KMS-11 (cell line): Measurements from ENCODE around the gene GARIN5B.

Experiments used
- H2AFZ ChIP-seq: fragments of 200-600 bp; sonication (generic); 2 replicates; pipeline ENCODE4 v1.6.1; 2016; ENCODE audit warnings: antibody characterized with exemption, mixed run types, low read depth
- H3K27ac ChIP-seq: fragments of 200-600 bp; sonication (generic); 2 replicates; pipeline ENCODE4 v1.6.1; 2016; ENCODE audit warnings: mild to moderate bottlenecking, mixed run types
- H3K27me3 ChIP-seq: fragments of 200-600 bp; sonication (generic); 2 replicates; pipeline ENCODE4 v1.6.1; 2017; ENCODE audit warnings: mild to moderate bottlenecking, low read depth, mixed run types, moderate library complexity; ENCODE audit not compliant: insufficient read depth
- H3K36me3 ChIP-seq: fragments of 200-600 bp; sonication (generic); 2 replicates; pipeline ENCODE4 v1.6.1; 2017; ENCODE audit warnings: mild to moderate bottlenecking, mixed run types; ENCODE audit not compliant: insufficient read depth
- H3K4me1 ChIP-seq: fragments of 200-600 bp; sonication (generic); 2 replicates; pipeline ENCODE4 v1.6.1; 2016; ENCODE audit warnings: mild to moderate bottlenecking, low read depth, mixed run types; ENCODE audit not compliant: poor library complexity, severe bottlenecking
- H3K4me2 ChIP-seq: fragments of 200-600 bp; sonication (generic); 2 replicates; pipeline ENCODE4 v1.7.0; 2016; ENCODE audit warnings: mild to moderate bottlenecking, mixed run types
- H3K4me3 ChIP-seq: fragments of 200-600 bp; sonication (generic); IDR thresholded peaks from 2 replicates; pipeline ENCODE4 v1.6.1; 2017; ENCODE audit warnings: low read depth, low read length, mixed read lengths; ENCODE audit not compliant: insufficient read depth
- H3K79me2 ChIP-seq: fragments of 200-600 bp; sonication (generic); 2 replicates; pipeline ENCODE4 v1.6.1; 2016; ENCODE audit warnings: low read depth, mixed run types; ENCODE audit not compliant: insufficient read depth
- H3K9ac ChIP-seq: fragments of 200-600 bp; sonication (generic); 2 replicates; pipeline ENCODE4 v1.6.1; 2016; ENCODE audit warnings: mild to moderate bottlenecking, mixed run types
- H4K20me1 ChIP-seq: fragments of 200-600 bp; sonication (generic); 2 replicates; pipeline ENCODE4 v1.6.1; 2016; ENCODE audit warnings: mild to moderate bottlenecking, mixed run types; ENCODE audit not compliant: insufficient read depth
- CTCF ChIP-seq: fragments of 200-600 bp; sonication (generic); conservative IDR thresholded peaks from 2 replicates; pipeline ENCODE4 v1.6.1; 2017; ENCODE audit warnings: low read depth, mild to moderate bottlenecking, antibody characterized with exemption, low read length, moderate library complexity, mixed read lengths

The GARIN5B gene

GRCh38 chr19:55384131-55384919 is 21.3 kb upstream of the GARIN5B start, which contains the start of gene TMEM238:
TMEM238 (minus strand) TSS chr19:55384292; CDS start chr19:55384259, 33 bp downstream.
- Histone ChIP-seq H3K27me3 (no peaks in the 10 kb centered on the region), H3K36me3 (peaks cover 18% of the 10 kb centered on the region; the same call in 1 of the 2 replicates), H3K79me2 (peaks cover 48% of the 10 kb centered on the region), H3K4me2 (peak within 1 kb of the TSS; percentile 96), H3K9ac (peak within 1 kb of the TSS; percentile 84), H2AFZ (peak within 1 kb of the TSS; percentile 60), H3K27ac (peak within 1 kb of the TSS; percentile 85), H3K4me1 (peaks cover 38% of the 10 kb centered on the region), H3K4me3 (no peak within 1 kb of the TSS), H4K20me1 (peaks cover 25% of the 10 kb centered on the region)
- TF ChIP-seq CTCF = no peak

- peak overlapping the region; percentile 91 for H3K4me2 ChIP-seq
- H2AFZ ChIP-seq = peak overlapping the region; percentile 51; the same call in 1 of the 2 replicates
- peaks cover 20% of the 10 kb centered on the region for H4K20me1 ChIP-seq
- peaks cover 33% of the 10 kb centered on the region for H3K4me1 ChIP-seq
- no peak overlapping the region for H3K4me3 ChIP-seq
- peaks cover 18% of the 10 kb centered on the region; the same call in 1 of the 2 replicates for H3K36me3 ChIP-seq
- peak overlapping the region; percentile 84 for H3K9ac ChIP-seq
- H3K79me2 ChIP-seq = peaks cover 41% of the 10 kb centered on the region
- TF ChIP-seq CTCF = no peak
- H3K27me3 ChIP-seq = no peaks in the 10 kb centered on the region
- H3K27ac ChIP-seq = peak overlapping the region; percentile 85
Measured at GRCh38 chr19:55383279-55384130, 20.4 kb upstream of the GARIN5B start.

- peak overlapping the region; percentile 51; the same call in 1 of the 2 replicates for H2AFZ ChIP-seq
- peaks cover 34% of the 10 kb centered on the region for H3K79me2 ChIP-seq
- no peak overlapping the region for H3K4me3 ChIP-seq
- no peaks in the 10 kb centered on the region for H3K27me3 ChIP-seq
- H3K4me1 ChIP-seq = peaks cover 25% of the 10 kb centered on the region
- H3K9ac ChIP-seq = peak overlapping the region; percentile 84; the same call in 1 of the 2 replicates
- H3K27ac ChIP-seq = peak overlapping the region; percentile 51
- peak overlapping the region; percentile 91 for H3K4me2 ChIP-seq
- peaks cover 12% of the 10 kb centered on the region for H4K20me1 ChIP-seq
- no peak for TF ChIP-seq CTCF
- peaks cover 12% of the 10 kb centered on the region; the same call in 1 of the 2 replicates for H3K36me3 ChIP-seq
Measured at GRCh38 chr19:55382522-55383054, 19.5 kb upstream of the GARIN5B start.

GRCh38 chr19:55382013-55382412 is 19.0 kb upstream of the GARIN5B start:
- Histone ChIP-seq H3K79me2 (peaks cover 29% of the 10 kb centered on the region), H3K27me3 (no peaks in the 10 kb centered on the region), H3K36me3 (peaks cover 6% of the 10 kb centered on the region; the same call in 1 of the 2 replicates), H3K4me2 (peak overlapping the region; percentile 91; the same call in 1 of the 2 replicates), H2AFZ (no peak overlapping the region), H4K20me1 (peaks cover 6% of the 10 kb centered on the region; the same call in 1 of the 2 replicates), H3K27ac (no peak overlapping the region), H3K4me1 (peaks cover 19% of the 10 kb centered on the region), H3K9ac (no peak overlapping the region), H3K4me3 (no peak overlapping the region)
- no peak for TF ChIP-seq CTCF
